Measurements from ENCODE around the gene FRMD4B.

DNA sequence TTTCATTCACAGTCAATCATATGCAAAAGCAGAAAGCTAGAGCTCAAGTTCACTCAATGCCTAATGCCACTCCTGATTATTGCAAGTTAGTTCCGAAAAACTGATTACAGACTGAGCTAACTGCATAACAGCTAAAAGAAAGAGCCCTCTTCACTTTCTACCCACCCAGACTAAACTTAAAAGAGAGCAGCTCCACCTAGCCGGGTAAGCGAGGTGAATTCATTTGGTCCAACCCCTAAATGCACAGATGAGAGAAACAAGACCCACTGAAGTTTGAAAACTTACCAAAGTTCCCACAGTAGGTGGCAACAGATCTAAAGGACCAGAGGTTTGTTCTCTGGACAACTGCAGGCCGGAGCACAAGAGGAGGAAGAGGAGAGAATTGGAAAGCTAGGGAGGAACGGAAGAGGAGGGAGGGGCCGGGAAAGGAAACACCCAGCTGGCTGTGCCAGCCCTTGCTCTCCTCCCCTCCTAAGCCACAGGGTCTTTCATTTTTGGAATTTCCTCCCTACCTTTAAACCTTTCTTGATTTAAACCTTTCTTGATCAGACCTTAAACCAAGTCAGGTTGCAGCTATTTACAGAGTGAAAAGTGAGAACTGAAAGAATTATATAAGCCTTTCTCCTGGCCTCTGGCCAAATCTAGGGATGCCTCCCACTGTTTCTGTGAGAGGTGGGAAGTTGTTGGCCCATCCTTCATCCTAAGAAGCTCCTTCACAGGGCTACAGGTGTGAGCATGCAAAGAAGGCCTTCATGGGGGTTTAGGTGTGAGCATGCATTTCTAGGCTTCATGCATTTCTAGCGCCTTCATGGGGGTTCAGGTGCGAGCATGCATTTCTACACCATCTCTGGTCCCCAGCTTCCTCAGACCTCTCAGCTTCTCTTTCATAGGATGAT lies 148.8 kb downstream of the FRMD4B start:
- no peak for TF ChIP-seq POLR2A (IDR thresholded peaks at IDR 0.05; ENCODE audit: low read depth, low read length)
- TF ChIP-seq POLR2AphosphoS5 (IDR thresholded peaks at IDR 0.05; ENCODE audit: low read depth, low read length): no peak
- TF ChIP-seq TAF1 (IDR thresholded peaks at IDR 0.05; ENCODE audit: low read depth, low read length): no peak
- no peak for TF ChIP-seq SPI1 (IDR thresholded peaks at IDR 0.05; ENCODE audit: low read depth, low read length)
